ENCODE results near the gene ATP6AP1.
"Not testable (repeated sequence)": the region's sequence is repeated elsewhere in the genome, so short reads cannot be mapped to it uniquely, and the experiment has no call there.

The ATP6AP1 gene
- 73.1 to 94.5 (median 82.7) reads per million in 4 experiments for total RNA-seq

- peak; percentile 74 for DNase-seq
Measured at GRCh38 chrX:154428176-154429171, at the start of gene ATP6AP1. Gene ATP6AP1, plus strand, starts transcription at chrX:154428677. Its CDS starts 16 bp downstream, at chrX:154428693.

GRCh38 chrX:154378799-154379568 lies 49.5 kb upstream of the ATP6AP1 start, which contains the start of gene EMD:
Gene EMD, plus strand, starts transcription at chrX:154379295. Its CDS starts 190 bp downstream, at chrX:154379485.
- peak; percentile 94 for DNase-seq

GRCh38 chrX:154379569-154379951 lies 48.9 kb upstream of the ATP6AP1 start:
- no peak for DNase-seq

GRCh38 chrX:154380153-154380552 lies 48.3 kb upstream of the ATP6AP1 start:
- DNase-seq, result no peak

GRCh38 chrX:154380787-154381186 lies 47.7 kb upstream of the ATP6AP1 start:
- no peak for DNase-seq

GRCh38 chrX:154381271-154381670 lies 47.2 kb upstream of the ATP6AP1 start:
- no peak for DNase-seq

- no peak for DNase-seq
Measured at GRCh38 chrX:154382483-154383069, 45.9 kb upstream of the ATP6AP1 start.

GRCh38 chrX:154383359-154384283 lies 44.9 kb upstream of the ATP6AP1 start:
- no peak for DNase-seq

- DNase-seq, result no peak
Measured at GRCh38 chrX:154384284-154384892, 44.1 kb upstream of the ATP6AP1 start.

GRCh38 chrX:154388094-154388493 lies 40.4 kb upstream of the ATP6AP1 start:
- not testable (repeated sequence) for DNase-seq

- DNase-seq, result not testable (repeated sequence)
Measured at GRCh38 chrX:154388649-154389048, 39.8 kb upstream of the ATP6AP1 start.

GRCh38 chrX:154389812-154390747 lies 38.4 kb upstream of the ATP6AP1 start:
- not testable (repeated sequence) for DNase-seq

GRCh38 chrX:154396363-154396762 lies 32.1 kb upstream of the ATP6AP1 start:
- DNase-seq, result not testable (repeated sequence)

- peak; percentile 31 for DNase-seq
Measured at GRCh38 chrX:154396973-154397887, 31.2 kb upstream of the ATP6AP1 start.

- DNase-seq, result peak; percentile 77
Measured at GRCh38 chrX:154397888-154398667, 30.4 kb upstream of the ATP6AP1 start, which contains the start of gene RPL10. Gene RPL10, plus strand, starts transcription at chrX:154398377. Its CDS starts 143 bp downstream, at chrX:154398520.

- DNase-seq, result peak; percentile 69
Measured at GRCh38 chrX:154398668-154399526, 29.6 kb upstream of the ATP6AP1 start.

Measured in effector CD8-positive, alpha-beta T cell (primary cell).